IMR-90 (cell line): ENCODE results near the gene UNC79. TPM values are rescaled to one million over a fixed set of nuclear protein-coding genes. Genes with fewer than 3 reads are reported as not detected.

Source experiments
- ATAC-seq: fragments of 200-7000 bp; cut with Tn5 transposase; 2 replicates; pipeline ENCODE4 v1.9.1; 2020; ENCODE audit warnings: low read depth, mild to moderate bottlenecking, moderate library complexity
- BruUV-seq: library from RNA; stranded (reverse); fragments of 400-500 nt; replicated peaks from 2 replicates; lab custom pipeline; 2021; lab: Mats Ljungman, UMichigan
- CTCF ChIA-PET: fragments of 300-600 bp; formaldehyde crosslinking; extraction: SDS; loops from one replicate; lab custom pipeline; 2021; ENCODE audit warnings: antibody characterized with exemption; lab: Yijun Ruan, JAX
- POLR2A ChIA-PET: fragments of 300-600 bp; sonication (Branson Sonifier 250); formaldehyde crosslinking; loops from one replicate; lab custom pipeline; 2022; ENCODE audit warnings: antibody characterized with exemption; ENCODE audit not compliant: unreplicated experiment; lab: Charles Lee
- DNase-seq: peaks from one replicate; pipeline ENCODE4 v3.0.0; 2013
- H2AFZ ChIP-seq: replicated peaks from 2 replicates; pipeline ENCODE3; 2013; ENCODE audit warnings: low read length, mild to moderate bottlenecking; ENCODE audit not compliant: poor library complexity
- H2AK5ac ChIP-seq: 2 replicates; pipeline ENCODE4 v1.6.1; 2013; ENCODE audit warnings: low read depth, low read length, inconsistent platforms
- H2AK9ac ChIP-seq: replicated peaks from 2 replicates; pipeline ENCODE3; 2013; ENCODE audit warnings: mild to moderate bottlenecking, low read depth, low read length, moderate library complexity; ENCODE audit not compliant: poor library complexity
- H2BK120ac ChIP-seq: 2 replicates; pipeline ENCODE4 v1.6.1; 2013; ENCODE audit warnings: low read depth, low read length, inconsistent platforms
- H2BK15ac ChIP-seq: 3 replicates; pipeline ENCODE4 v1.6.1; 2013; ENCODE audit warnings: low read depth, low read length, inconsistent platforms
- H2BK20ac ChIP-seq: 2 replicates; pipeline ENCODE4 v1.6.1; 2013; ENCODE audit warnings: low read depth, mild to moderate bottlenecking, inconsistent platforms, low read length, moderate library complexity
- H2BK5ac ChIP-seq: 2 replicates; pipeline ENCODE4 v1.6.1; 2013; ENCODE audit warnings: mild to moderate bottlenecking, low read depth, low read length, inconsistent platforms; ENCODE audit not compliant: poor library complexity, severe bottlenecking
- H3K14ac ChIP-seq: replicated peaks from 2 replicates; pipeline ENCODE4 v1.6.1; 2013; ENCODE audit warnings: low read depth, low read length, inconsistent platforms
- H3K18ac ChIP-seq: 2 replicates; pipeline ENCODE4 v1.6.1; 2013; ENCODE audit warnings: low read depth, low read length, control low read depth
- H3K23ac ChIP-seq: 2 replicates; pipeline ENCODE4 v1.6.1; 2013; ENCODE audit warnings: low read depth, low read length, inconsistent platforms
- H3K27ac ChIP-seq: 2 replicates; pipeline ENCODE4 v1.5.1; 2013; ENCODE audit warnings: mild to moderate bottlenecking, control low read depth, low read length; ENCODE audit not compliant: insufficient read depth
- H3K27me3 ChIP-seq: 2 replicates; pipeline ENCODE4 v1.6.1; 2013; ENCODE audit warnings: low read length; ENCODE audit not compliant: control insufficient read depth, insufficient read depth
- H3K36me3 ChIP-seq: 2 replicates; pipeline ENCODE4 v1.6.1; 2013; ENCODE audit warnings: low read length, mixed read lengths; ENCODE audit not compliant: control insufficient read depth, insufficient read depth
- H3K4ac ChIP-seq: 2 replicates; pipeline ENCODE4 v1.6.1; 2013; ENCODE audit warnings: low read depth, low read length, inconsistent platforms
- H3K4me1 ChIP-seq: 2 replicates; pipeline ENCODE4 v1.6.1; 2013; ENCODE audit warnings: low read length, mixed read lengths; ENCODE audit not compliant: control insufficient read depth, insufficient read depth
- H3K4me2 ChIP-seq: 2 replicates; pipeline ENCODE4 v1.6.1; 2013; ENCODE audit warnings: low read depth, mild to moderate bottlenecking, control low read depth, low read length, moderate library complexity
- H3K4me3 ChIP-seq: 2 replicates; pipeline ENCODE4 v1.5.1; 2013; ENCODE audit warnings: low read depth, mild to moderate bottlenecking, control low read depth, low read length, moderate library complexity; ENCODE audit not compliant: insufficient read depth
- H3K56ac ChIP-seq: 2 replicates; pipeline ENCODE4 v1.6.1; 2013; ENCODE audit warnings: low read length, inconsistent platforms; ENCODE audit not compliant: insufficient read depth; ENCODE audit errors: extremely low read depth
- H3K79me1 ChIP-seq, 2 experiments: 2 replicates each; pipeline ENCODE4 v1.6.1; 2013; ENCODE audit warnings: low read length in 2 of 2, inconsistent platforms in 1 of 2, low read depth in 1 of 2
- H3K9ac ChIP-seq: 2 replicates; pipeline ENCODE4 v1.6.1; 2013; ENCODE audit warnings: low read depth, low read length, control low read depth
- H3K9me1 ChIP-seq: 2 replicates; pipeline ENCODE4 v1.6.1; 2013; ENCODE audit warnings: low read length, inconsistent platforms; ENCODE audit not compliant: insufficient read depth
- H3K9me3 ChIP-seq: 2 replicates; pipeline ENCODE4 v1.6.1; 2013; ENCODE audit warnings: low read length; ENCODE audit not compliant: control insufficient read depth, insufficient read depth
- H4K20me1 ChIP-seq: 2 replicates; pipeline ENCODE4 v1.6.1; 2013; ENCODE audit warnings: low read length, inconsistent platforms; ENCODE audit not compliant: insufficient read depth
- H4K5ac ChIP-seq: 2 replicates; pipeline ENCODE4 v1.6.1; 2013; ENCODE audit warnings: mild to moderate bottlenecking, low read depth, low read length, control low read depth
- H4K8ac ChIP-seq, 2 experiments: 2 replicates each; pipeline ENCODE4 v1.6.1; 2013; ENCODE audit warnings: low read depth in 2 of 2, low read length in 2 of 2, control low read depth in 1 of 2, inconsistent platforms in 1 of 2
- H4K91ac ChIP-seq: 2 replicates; pipeline ENCODE4 v1.6.1; 2013; ENCODE audit warnings: low read depth, low read length, inconsistent platforms; ENCODE audit not compliant: insufficient read depth
- BHLHE40 ChIP-seq: fragments of 150-350 bp; IDR thresholded peaks from 2 replicates; pipeline ENCODE4 v1.6.1; 2016; ENCODE audit warnings: mild to moderate bottlenecking, low read depth, low read length
- CEBPB ChIP-seq: IDR thresholded peaks from 2 replicates; pipeline ENCODE4 v1.6.1; 2012; ENCODE audit warnings: low read depth, low read length, improper control_type of control experiment
- CHD1 ChIP-seq: IDR thresholded peaks from 2 replicates; pipeline ENCODE4 v1.6.1; 2012; ENCODE audit warnings: low read depth, low read length, improper control_type of control experiment
- FOS ChIP-seq: fragments of 150-350 bp; IDR thresholded peaks from 2 replicates; pipeline ENCODE4 v1.6.1; 2016; ENCODE audit warnings: low read depth, low read length
- MAFK ChIP-seq: IDR thresholded peaks from 2 replicates; pipeline ENCODE4 v1.6.1; 2012; ENCODE audit warnings: low read depth, low read length, improper control_type of control experiment
- NFE2L2 ChIP-seq: fragments of 150-350 bp; IDR thresholded peaks from 2 replicates; pipeline ENCODE4 v1.6.1; 2016; ENCODE audit warnings: low read depth, mild to moderate bottlenecking, low read length
- POLR2A ChIP-seq: IDR thresholded peaks from 2 replicates; pipeline ENCODE4 v1.6.1; 2012; ENCODE audit warnings: mild to moderate bottlenecking, low read depth, low read length
- RAD21 ChIP-seq: IDR thresholded peaks from 2 replicates; pipeline ENCODE4 v1.6.1; 2012; ENCODE audit warnings: low read length, improper control_type of control experiment
- RCOR1 ChIP-seq: IDR thresholded peaks from 2 replicates; pipeline ENCODE4 v1.6.1; 2012; ENCODE audit warnings: mild to moderate bottlenecking, low read length, improper control_type of control experiment; ENCODE audit not compliant: insufficient replicate concordance
- RFX5 ChIP-seq: IDR thresholded peaks from 2 replicates; pipeline ENCODE4 v1.8.0; 2012; ENCODE audit warnings: low read depth, mild to moderate bottlenecking, low read length, moderate library complexity
- SMC3 ChIP-seq: fragments of 150-350 bp; IDR thresholded peaks from 2 replicates; pipeline ENCODE4 v1.6.1; 2016; ENCODE audit warnings: low read depth, mild to moderate bottlenecking, antibody characterized with exemption, low read length, moderate library complexity
- WGBS, 2 experiments: methylation state at CpG; one replicate each; pipeline versions ENCODE4 v1.1.5 to v1.1.7; 2013; ENCODE audit warnings: missing lambda C conversion rate in 2 of 2; ENCODE audit not compliant: insufficient read length in 1 of 2; ENCODE audit errors: extremely low coverage in 2 of 2; 5-methylcytosine and 5-hydroxymethylcytosine counted together
- dilution Hi-C: fragments of 300-500 bp; cut with HindIII; formaldehyde crosslinking; loops from one replicate; pipeline ENCODE4 v1.14.3; 2018; ENCODE audit warnings: low sequenced_read_pairs; ENCODE audit not compliant: unreplicated experiment
- in situ Hi-C: fragments of 300-500 bp; cut with MboI; formaldehyde crosslinking; loops from 3 replicates; pipeline ENCODE4 v1.14.3; 2019; ENCODE audit warnings: low sequenced_read_pairs, inconsistent platforms, mixed read lengths
- intact Hi-C: fragments of 100-400 bp; cut with micrococcal nuclease; formaldehyde crosslinking; loops from 2 replicates; pipeline ENCODE4 v1.10.0; 2022
- polyA plus RNA-seq, 3 experiments: library from polyadenylated mRNA; depleted of rRNA; stranded (reverse); fragments of >200 nt; gene quantifications; 2 replicates each; pipeline ENCODE4 v1.2.3, GENCODE V29; 2012; ENCODE audit warnings: low replicate concordance in 1 of 3
- total RNA-seq: library from RNA; depleted of rRNA; stranded (reverse); fragments of >200 nt; gene quantifications from 2 replicates; pipeline ENCODE4 v1.2.3, GENCODE V29; 2012
- TF ChIP-seq, protein P1 (sequence below): conservative IDR thresholded peaks from 2 replicates; pipeline ENCODE4 v1.5.1; 2012; ENCODE audit warnings: mild to moderate bottlenecking, low read depth, low read length, improper control_type of control experiment
- TF ChIP-seq, protein P2 (sequence below): fragments of 150-350 bp; IDR thresholded peaks from 2 replicates; pipeline ENCODE4 v1.6.1; 2016; ENCODE audit warnings: low read depth, mild to moderate bottlenecking, low read length, moderate library complexity, borderline replicate concordance
- TF ChIP-seq, protein P3 (sequence below): fragments of 150-350 bp; IDR thresholded peaks from 2 replicates; pipeline ENCODE4 v1.6.1; 2017; ENCODE audit warnings: mild to moderate bottlenecking, antibody characterized with exemption, low read length, low read depth

UNC79 gene
- total and polyA plus RNA-seq, 2 of the 4 experiments (the other 2 are of a cell fraction), result under 0.01 TPM

DNA sequence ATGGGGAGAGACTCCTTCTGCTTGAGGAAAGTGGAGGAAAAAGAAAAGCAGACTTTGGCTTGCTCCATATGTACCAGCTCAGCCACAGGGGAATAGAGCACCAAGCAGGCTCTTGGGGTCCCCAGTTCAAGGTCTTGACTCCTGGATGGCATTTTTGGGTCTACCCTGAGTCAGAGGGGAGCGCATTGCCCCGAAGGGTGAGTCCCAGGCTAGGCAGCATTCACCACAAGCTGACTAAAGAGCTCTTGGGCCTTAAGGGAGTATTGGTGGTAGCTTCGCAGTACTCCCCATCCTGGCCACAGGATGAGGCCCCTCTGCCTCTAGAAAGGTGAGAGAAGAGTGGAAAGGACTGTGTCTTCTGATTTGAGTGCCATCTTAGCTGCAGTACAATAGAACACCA, 19.8 kb upstream of the UNC79 start:
- no peaks in the 10 kb centered on the region for H3K9me1 ChIP-seq
- in situ Hi-C loops (no loop called here), intact Hi-C loops (no loop called here), dilution Hi-C loops (no loop called here)
- H3K18ac ChIP-seq, result no peak overlapping the region
- H2BK20ac ChIP-seq, result no peak overlapping the region
- no peak overlapping the region for H3K27ac ChIP-seq
- H3K4me3 ChIP-seq, result no peak overlapping the region
- no peak overlapping the region for H4K91ac ChIP-seq
- ATAC-seq, result no peak
- H3K14ac ChIP-seq, result no peak overlapping the region
- no peak overlapping the region for H2AFZ ChIP-seq
- CTCF ChIA-PET, result no interaction called here
- H3K79me1 ChIP-seq, result no peaks in the 10 kb centered on the region
- no peaks in the 10 kb centered on the region for H3K27me3 ChIP-seq
- no peak for DNase-seq
- no peaks in the 10 kb centered on the region for H3K36me3 ChIP-seq
- no peaks in the 10 kb centered on the region for H3K4me1 ChIP-seq
- H3K23ac ChIP-seq, result no peak overlapping the region
- TF ChIP-seq, protein P1, sequence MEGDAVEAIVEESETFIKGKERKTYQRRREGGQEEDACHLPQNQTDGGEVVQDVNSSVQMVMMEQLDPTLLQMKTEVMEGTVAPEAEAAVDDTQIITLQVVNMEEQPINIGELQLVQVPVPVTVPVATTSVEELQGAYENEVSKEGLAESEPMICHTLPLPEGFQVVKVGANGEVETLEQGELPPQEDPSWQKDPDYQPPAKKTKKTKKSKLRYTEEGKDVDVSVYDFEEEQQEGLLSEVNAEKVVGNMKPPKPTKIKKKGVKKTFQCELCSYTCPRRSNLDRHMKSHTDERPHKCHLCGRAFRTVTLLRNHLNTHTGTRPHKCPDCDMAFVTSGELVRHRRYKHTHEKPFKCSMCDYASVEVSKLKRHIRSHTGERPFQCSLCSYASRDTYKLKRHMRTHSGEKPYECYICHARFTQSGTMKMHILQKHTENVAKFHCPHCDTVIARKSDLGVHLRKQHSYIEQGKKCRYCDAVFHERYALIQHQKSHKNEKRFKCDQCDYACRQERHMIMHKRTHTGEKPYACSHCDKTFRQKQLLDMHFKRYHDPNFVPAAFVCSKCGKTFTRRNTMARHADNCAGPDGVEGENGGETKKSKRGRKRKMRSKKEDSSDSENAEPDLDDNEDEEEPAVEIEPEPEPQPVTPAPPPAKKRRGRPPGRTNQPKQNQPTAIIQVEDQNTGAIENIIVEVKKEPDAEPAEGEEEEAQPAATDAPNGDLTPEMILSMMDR, result no peak
- no peak for TF ChIP-seq BHLHE40
- TF ChIP-seq, protein P2, sequence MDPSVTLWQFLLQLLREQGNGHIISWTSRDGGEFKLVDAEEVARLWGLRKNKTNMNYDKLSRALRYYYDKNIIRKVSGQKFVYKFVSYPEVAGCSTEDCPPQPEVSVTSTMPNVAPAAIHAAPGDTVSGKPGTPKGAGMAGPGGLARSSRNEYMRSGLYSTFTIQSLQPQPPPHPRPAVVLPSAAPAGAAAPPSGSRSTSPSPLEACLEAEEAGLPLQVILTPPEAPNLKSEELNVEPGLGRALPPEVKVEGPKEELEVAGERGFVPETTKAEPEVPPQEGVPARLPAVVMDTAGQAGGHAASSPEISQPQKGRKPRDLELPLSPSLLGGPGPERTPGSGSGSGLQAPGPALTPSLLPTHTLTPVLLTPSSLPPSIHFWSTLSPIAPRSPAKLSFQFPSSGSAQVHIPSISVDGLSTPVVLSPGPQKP, result no peak
- TF ChIP-seq FOS, result no peak
- no peak for TF ChIP-seq RFX5
- no peak for TF ChIP-seq CEBPB
- no peak for TF ChIP-seq POLR2A
- TF ChIP-seq NFE2L2, result no peak
- TF ChIP-seq RCOR1, result no peak
- TF ChIP-seq RAD21, result no peak
- TF ChIP-seq MAFK, result no peak
- TF ChIP-seq SMC3, result no peak
- no peak for TF ChIP-seq CHD1
- TF ChIP-seq, protein P3, sequence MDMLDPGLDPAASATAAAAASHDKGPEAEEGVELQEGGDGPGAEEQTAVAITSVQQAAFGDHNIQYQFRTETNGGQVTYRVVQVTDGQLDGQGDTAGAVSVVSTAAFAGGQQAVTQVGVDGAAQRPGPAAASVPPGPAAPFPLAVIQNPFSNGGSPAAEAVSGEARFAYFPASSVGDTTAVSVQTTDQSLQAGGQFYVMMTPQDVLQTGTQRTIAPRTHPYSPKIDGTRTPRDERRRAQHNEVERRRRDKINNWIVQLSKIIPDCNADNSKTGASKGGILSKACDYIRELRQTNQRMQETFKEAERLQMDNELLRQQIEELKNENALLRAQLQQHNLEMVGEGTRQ, result no peak
- H3K56ac ChIP-seq, result no peak overlapping the region
- POLR2A ChIA-PET, result no interaction called here
- H3K4me2 ChIP-seq, result no peak overlapping the region
- no peaks in the 10 kb centered on the region for H4K20me1 ChIP-seq
- no peak overlapping the region for H2AK9ac ChIP-seq
- no peak overlapping the region for H4K8ac ChIP-seq
- H2AK5ac ChIP-seq, result no peak overlapping the region
- H4K5ac ChIP-seq, result no peak overlapping the region
- peaks cover 5% of the 10 kb centered on the region for H3K9me3 ChIP-seq
- no TSS peak for BruUV-seq
- no peak overlapping the region for H2BK15ac ChIP-seq
- H2BK5ac ChIP-seq, result no peak overlapping the region
- no peak overlapping the region for H3K9ac ChIP-seq
- H2BK120ac ChIP-seq, result no peak overlapping the region
- H3K4ac ChIP-seq, result no peak overlapping the region
- WGBS, 2 experiments, result no CpG with 5 or more reads among the region's 3 CpGs
